ENCODE measurements around the gene SERINC2. TPM values are rescaled to one million over a fixed set of nuclear protein-coding genes. Genes with fewer than 3 reads are reported as not detected.

The SERINC2 gene
- total RNA-seq, 1 experiment from 2014 or later = 14.1 TPM

- Histone ChIP-seq H4K91ac (ENCODE audit: insufficient read length, low read depth, low read length) (no peak overlapping the region), H3K27ac (ENCODE audit: insufficient read length, low read depth, low read length) (no peak overlapping the region), H2BK5ac (ENCODE audit: insufficient read length, low read length) (no peak overlapping the region), H2BK120ac (ENCODE audit: low read depth, low read length, poor library complexity, severe bottlenecking) (no peak overlapping the region), H3K4ac (ENCODE audit: low read depth, low read length) (no peak overlapping the region), H4K20me1 (ENCODE audit: control insufficient read depth, insufficient read depth, insufficient read length) (no peaks in the 10 kb centered on the region), H3K23ac (ENCODE audit: insufficient read length, low read depth, low read length) (no peak overlapping the region), H3K18ac (ENCODE audit: insufficient read length, low read depth, low read length) (no peak overlapping the region), H3K56ac (ENCODE audit: insufficient read length, low read depth, low read length) (no peak overlapping the region), H2BK20ac (ENCODE audit: low read depth, low read length, poor library complexity, severe bottlenecking) (no peak overlapping the region), H4K8ac (replicated peaks; ENCODE audit: insufficient read length, low read depth, low read length) (no peak overlapping the region), H2BK15ac (ENCODE audit: low read depth, low read length) (no peak overlapping the region), H3K4me2 (ENCODE audit: insufficient read depth, insufficient read length, low read length) (no peak overlapping the region), H3K4me1 (ENCODE audit: insufficient read depth, low read length) (no peaks in the 10 kb centered on the region), H2AFZ (ENCODE audit: low read length) (no peak overlapping the region), H3K14ac (ENCODE audit: insufficient read depth, low read length) (no peak overlapping the region), H3K23me2 (ENCODE audit: insufficient read length, low read depth, low read length, poor library complexity, severe bottlenecking) (no peaks in the 10 kb centered on the region), H3K9me3 (ENCODE audit: control insufficient read depth, low read depth, low read length) (no peaks in the 10 kb centered on the region), H2AK5ac (ENCODE audit: insufficient read length, low read length) (no peak overlapping the region), H3K79me2 (ENCODE audit: insufficient read depth, low read length) (no peaks in the 10 kb centered on the region), H3K79me1 (ENCODE audit: insufficient read depth, low read depth, low read length, poor library complexity, severe bottlenecking) (no peaks in the 10 kb centered on the region), H2BK12ac (ENCODE audit: insufficient read length, low read depth, low read length) (no peak overlapping the region), H3K9ac (ENCODE audit: extremely low read depth, insufficient read length, low read length) (no peak overlapping the region), H3T11ph (ENCODE audit: low read length) (no peak overlapping the region), H4K5ac (ENCODE audit: insufficient read length, low read depth, low read length) (no peak overlapping the region), H3K27me3 (ENCODE audit: insufficient read depth, low read length) (no peaks in the 10 kb centered on the region)
- Mint-ChIP-seq H3K27me3 (ENCODE audit: low read depth) (no peaks in the 10 kb centered on the region), H3K9me3 (no peaks in the 10 kb centered on the region), H3K4me1 (peaks cover 10 to 15% of the 10 kb centered on the region in 2 experiments), H3K27ac (peak overlapping the region in 2 of 3 experiments; percentile 52 to 94; a peak in 4 of 7 replicates), H3K4me3 (no peak overlapping the region), H3K36me3 (ENCODE audit: insufficient read depth in 1 of 3, low read depth in 3 of 3) (peaks cover 0 to 13% (median 0%) of the 10 kb centered on the region in 3 experiments; a peak in 4 of 7 replicates)
- no CpG with 5 or more reads among the region's 15 CpGs for WGBS (ENCODE audit: extremely low coverage, insufficient read length, low lambda C conversion rate)
- peak; percentile 75 for DNase-seq
- peak; percentile 94 for TF ChIP-seq CTCF (conservative IDR thresholded peaks at IDR 0.05)
Measured at GRCh38 chr1:31422505-31423319, 9.7 kb downstream of the SERINC2 start.
